Activated naive CD4-positive, alpha-beta T cell treated with anti-CD3 and anti-CD28 coated beads, Interleukin-2, amount 50 U/mL, for 24 hours (primary cell): ENCODE data around the gene SYNJ1.
"Not testable (repeated sequence)": the region's sequence is repeated elsewhere in the genome, so short reads cannot be mapped to it uniquely, and the experiment has no call there.

Source experiments
- H3K27ac Mint-ChIP-seq: one replicate; pipeline ENCODE4 v1.8.0; 2021; ENCODE audit warnings: mild to moderate bottlenecking, mixed read lengths
- H3K27me3 Mint-ChIP-seq: one replicate; pipeline ENCODE4 v1.8.0; 2021; ENCODE audit warnings: mixed read lengths
- H3K36me3 Mint-ChIP-seq: one replicate; pipeline ENCODE4 v1.8.0; 2021; ENCODE audit warnings: mixed read lengths
- H3K4me1 Mint-ChIP-seq: one replicate; pipeline ENCODE4 v1.8.0; 2021; ENCODE audit warnings: mixed read lengths
- H3K4me3 Mint-ChIP-seq: one replicate; pipeline ENCODE4 v1.8.0; 2021; ENCODE audit warnings: mild to moderate bottlenecking, mixed read lengths
- H3K9me3 Mint-ChIP-seq: one replicate; pipeline ENCODE4 v1.8.0; 2021; ENCODE audit warnings: mixed read lengths

Gene SYNJ1

DNA sequence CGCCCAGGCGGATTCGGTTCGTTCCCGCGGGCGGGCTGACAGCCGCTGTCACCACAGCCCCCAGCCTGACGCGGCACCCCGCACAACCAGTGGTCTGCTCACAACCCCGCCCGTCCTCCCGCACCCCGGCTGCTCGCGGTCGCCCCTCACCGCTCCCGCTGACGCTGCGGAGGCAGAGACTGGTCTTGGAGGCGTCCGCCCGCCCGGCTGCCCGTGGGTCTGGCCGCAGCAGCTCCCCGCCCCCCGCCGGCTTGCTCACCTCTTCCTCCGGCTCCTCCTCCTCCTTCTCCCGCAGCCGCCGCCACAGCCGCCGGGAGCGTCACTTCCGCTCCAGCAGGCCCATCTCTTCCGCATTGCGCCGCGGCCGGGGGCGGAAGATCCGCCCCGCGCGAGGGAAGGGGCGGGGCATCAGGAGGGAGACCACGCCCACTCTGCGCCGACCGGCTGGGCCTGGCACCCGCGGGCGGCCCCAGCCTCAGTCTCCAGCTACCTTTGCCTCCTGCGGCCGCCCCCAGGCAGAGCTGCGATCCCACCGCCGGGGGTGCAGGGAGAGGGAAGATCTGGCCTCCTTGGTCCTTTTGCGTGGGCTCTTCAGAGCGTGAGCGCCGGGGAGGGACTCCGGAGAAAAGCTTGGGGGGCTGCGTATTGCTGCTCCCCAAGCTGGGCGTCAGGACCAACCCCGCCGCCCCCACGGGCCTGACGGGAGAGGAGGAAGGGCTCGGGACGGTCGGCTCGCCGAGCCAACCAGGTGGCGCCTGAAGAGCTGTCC is at the start of gene SYNJ1:
TSS of gene SYNJ1 (minus strand) at position 327 of the 769 bp plus-strand sequence. CDS start 1,118 bp downstream, outside the sequence.
- peaks cover 69% of the 10 kb centered on the region for H3K4me1 Mint-ChIP-seq
- H3K36me3 Mint-ChIP-seq: peaks cover 7% of the 10 kb centered on the region
- peak within 1 kb of the TSS; percentile 95 for H3K27ac Mint-ChIP-seq

DNA sequence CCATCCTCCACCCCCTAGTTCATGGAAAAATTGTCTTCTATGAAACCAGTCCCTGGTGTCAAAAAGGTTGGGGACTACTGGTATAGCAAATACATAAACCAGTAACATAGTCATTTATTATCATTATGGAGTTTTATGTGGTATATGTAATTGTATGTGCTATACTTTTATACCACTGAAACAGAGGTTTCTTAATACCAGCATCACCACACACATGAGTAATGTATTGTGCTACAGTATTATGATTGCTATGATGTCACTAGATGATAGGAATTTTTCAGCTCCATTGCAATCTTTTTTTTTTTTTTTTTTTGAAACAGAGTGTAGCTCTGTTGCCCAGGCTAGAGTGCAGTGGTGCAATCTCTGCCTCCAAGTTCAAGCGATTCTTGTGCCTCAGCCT is 49.5 kb upstream of the SYNJ1 start:
- H3K36me3 Mint-ChIP-seq: no peaks in the 10 kb centered on the region
- no peak overlapping the region for H3K4me3 Mint-ChIP-seq
- H3K27ac Mint-ChIP-seq: no peak overlapping the region
- H3K9me3 Mint-ChIP-seq: no peaks in the 10 kb centered on the region
- H3K4me1 Mint-ChIP-seq: peaks cover 22% of the 10 kb centered on the region
- no peaks in the 10 kb centered on the region for H3K27me3 Mint-ChIP-seq

More for the DNA sequence above, at the start of gene SYNJ1:
- Mint-ChIP-seq H3K9me3 (no peaks in the 10 kb centered on the region), H3K27me3 (no peaks in the 10 kb centered on the region), H3K4me3 (peak within 1 kb of the TSS; percentile 96)

DNA sequence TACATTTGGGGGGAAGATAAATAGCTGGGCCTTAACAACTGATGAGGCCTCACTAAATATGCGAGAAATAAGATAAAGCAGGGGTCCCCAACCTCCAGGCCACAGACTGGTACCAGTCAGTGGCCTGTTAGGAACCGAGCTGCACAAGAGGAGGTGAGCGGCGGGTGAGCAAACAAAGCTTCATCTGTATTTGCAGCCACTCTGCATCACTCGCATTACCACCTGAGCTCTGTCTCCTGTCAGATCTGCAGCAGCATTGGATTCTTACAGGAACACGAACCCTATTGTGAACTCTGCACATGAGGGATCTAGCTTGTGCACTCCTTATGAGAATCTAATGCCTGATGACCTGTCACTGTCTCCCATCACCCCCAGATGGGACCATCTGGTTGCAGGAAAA is 48.9 kb upstream of the SYNJ1 start:
- no peaks in the 10 kb centered on the region for H3K36me3 Mint-ChIP-seq

DNA sequence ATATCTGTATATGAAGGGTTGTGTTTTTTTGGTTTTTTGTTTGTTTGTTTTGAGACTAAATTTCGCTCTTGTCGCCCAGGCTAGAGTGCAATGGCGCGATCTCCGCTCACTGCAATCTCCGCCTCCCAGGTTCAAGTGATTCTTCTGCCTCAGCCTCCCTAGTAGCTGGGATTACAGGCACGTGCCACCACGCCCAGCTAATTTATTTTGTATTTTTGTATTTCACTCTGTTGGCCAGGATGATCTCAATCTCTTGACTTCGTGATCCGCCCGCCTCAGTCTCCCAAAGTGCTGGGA is 45.2 kb upstream of the SYNJ1 start:
- Mint-ChIP-seq H3K27ac (peak overlapping the region; percentile 99), H3K4me1 (peaks cover 37% of the 10 kb centered on the region), H3K4me3 (peak overlapping the region; percentile 89), H3K36me3 (peaks cover 15% of the 10 kb centered on the region)
- not testable (repeated sequence) for H3K27me3 Mint-ChIP-seq, H3K9me3 Mint-ChIP-seq

More for the DNA sequence above, 48.9 kb upstream of the SYNJ1 start:
- H3K4me3 Mint-ChIP-seq: no peak overlapping the region
- no peaks in the 10 kb centered on the region for H3K9me3 Mint-ChIP-seq
- peaks cover 18% of the 10 kb centered on the region for H3K4me1 Mint-ChIP-seq
- H3K27ac Mint-ChIP-seq: no peak overlapping the region
- no peaks in the 10 kb centered on the region for H3K27me3 Mint-ChIP-seq

DNA sequence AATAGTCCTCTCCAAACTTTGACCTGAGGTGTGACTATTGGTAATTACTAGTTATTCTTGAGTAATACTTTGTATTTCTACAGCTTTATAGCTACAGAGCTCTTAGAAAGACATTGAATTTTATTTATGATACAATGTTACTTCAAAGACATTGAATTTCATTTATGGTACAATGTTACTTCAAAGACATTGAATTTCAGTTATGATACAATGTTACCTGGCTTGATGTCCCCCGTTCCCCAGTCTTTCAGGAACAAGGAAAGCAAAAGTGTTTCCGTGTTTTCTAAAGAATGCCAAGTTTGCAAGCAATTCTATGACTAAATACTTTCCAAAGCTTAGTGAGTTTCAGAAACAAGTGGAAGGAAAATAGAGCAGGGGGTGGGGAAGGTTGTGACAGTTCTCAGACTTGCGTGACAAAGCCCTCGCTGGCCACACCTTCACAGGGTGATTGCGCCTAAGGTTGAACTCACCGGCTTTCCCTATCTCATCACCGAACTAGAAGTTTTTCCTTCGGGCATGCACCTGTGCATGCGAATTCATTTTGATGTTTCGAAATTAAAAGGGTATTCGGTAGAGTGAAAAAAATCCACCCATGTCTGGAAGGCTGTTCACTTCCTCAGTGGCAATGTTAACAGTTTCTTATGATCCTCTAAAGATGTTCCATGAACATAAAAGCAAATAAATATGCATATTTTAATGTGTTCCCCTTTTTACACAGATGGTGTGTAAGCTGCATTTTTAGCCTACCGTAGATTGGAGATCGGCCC is 44.7 kb upstream of the SYNJ1 start:
- Mint-ChIP-seq H3K4me3 (peak overlapping the region; percentile 89), H3K27ac (peak overlapping the region; percentile 99), H3K9me3 (peaks cover 8% of the 10 kb centered on the region), H3K36me3 (peaks cover 19% of the 10 kb centered on the region), H3K27me3 (peaks cover 1% of the 10 kb centered on the region), H3K4me1 (peaks cover 43% of the 10 kb centered on the region)

GRCh38 chr21:32770871-32771523 is 43.2 kb upstream of the SYNJ1 start:
- Mint-ChIP-seq H3K9me3 (peaks cover 8% of the 10 kb centered on the region), H3K36me3 (peaks cover 26% of the 10 kb centered on the region), H3K27me3 (peaks cover 1% of the 10 kb centered on the region), H3K27ac (peak overlapping the region; percentile 97), H3K4me3 (peak overlapping the region; percentile 99), H3K4me1 (peaks cover 57% of the 10 kb centered on the region)

- Mint-ChIP-seq H3K27ac (peak overlapping the region; percentile 43), H3K4me3 (peak overlapping the region; percentile 99), H3K36me3 (peaks cover 29% of the 10 kb centered on the region), H3K9me3 (peaks cover 8% of the 10 kb centered on the region), H3K27me3 (peaks cover 1% of the 10 kb centered on the region), H3K4me1 (peaks cover 71% of the 10 kb centered on the region)
Observed at GRCh38 chr21:32768530-32768929, 40.7 kb upstream of the SYNJ1 start.

- H3K9me3 Mint-ChIP-seq: peaks cover 8% of the 10 kb centered on the region
- peaks cover 36% of the 10 kb centered on the region for H3K36me3 Mint-ChIP-seq
- H3K4me1 Mint-ChIP-seq: peaks cover 67% of the 10 kb centered on the region
- no peak overlapping the region for H3K4me3 Mint-ChIP-seq
- no peaks in the 10 kb centered on the region for H3K27me3 Mint-ChIP-seq
- peak overlapping the region; percentile 14 for H3K27ac Mint-ChIP-seq
Observed at GRCh38 chr21:32765058-32765457, 37.2 kb upstream of the SYNJ1 start.

DNA sequence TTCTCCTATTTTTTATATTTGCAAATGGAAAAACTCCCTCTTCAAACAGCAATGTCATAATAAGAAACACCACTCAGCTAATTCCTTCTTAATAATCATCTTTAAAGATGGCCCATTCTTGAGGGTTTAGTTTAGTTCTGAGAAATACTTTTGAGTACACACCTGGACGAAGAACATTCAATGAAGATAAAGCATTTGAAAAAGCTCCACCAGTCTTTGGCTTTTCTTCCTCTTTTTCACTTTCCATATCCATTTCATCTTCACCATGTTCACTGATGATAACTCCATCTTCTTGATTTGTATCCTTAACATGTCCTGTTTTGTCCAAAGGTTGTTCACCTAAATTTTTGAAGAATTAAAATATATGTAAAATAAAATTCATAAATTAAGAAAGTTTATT is 36.4 kb upstream of the SYNJ1 start:
- Mint-ChIP-seq H3K27me3 (no peaks in the 10 kb centered on the region), H3K36me3 (peaks cover 39% of the 10 kb centered on the region), H3K4me3 (no peak overlapping the region), H3K27ac (no peak overlapping the region), H3K9me3 (peaks cover 8% of the 10 kb centered on the region), H3K4me1 (peaks cover 58% of the 10 kb centered on the region)

GRCh38 chr21:32757804-32758203 is 30.0 kb upstream of the SYNJ1 start:
- Mint-ChIP-seq H3K4me3 (no peak overlapping the region), H3K27ac (no peak overlapping the region), H3K9me3 (no peaks in the 10 kb centered on the region), H3K4me1 (peaks cover 26% of the 10 kb centered on the region), H3K27me3 (no peaks in the 10 kb centered on the region), H3K36me3 (peaks cover 24% of the 10 kb centered on the region)

GRCh38 chr21:32756096-32756495 is 28.3 kb upstream of the SYNJ1 start:
- H3K27ac Mint-ChIP-seq: no peak overlapping the region
- peaks cover 25% of the 10 kb centered on the region for H3K4me1 Mint-ChIP-seq
- no peak overlapping the region for H3K4me3 Mint-ChIP-seq
- no peaks in the 10 kb centered on the region for H3K27me3 Mint-ChIP-seq
- H3K36me3 Mint-ChIP-seq: peaks cover 21% of the 10 kb centered on the region
- no peaks in the 10 kb centered on the region for H3K9me3 Mint-ChIP-seq

DNA sequence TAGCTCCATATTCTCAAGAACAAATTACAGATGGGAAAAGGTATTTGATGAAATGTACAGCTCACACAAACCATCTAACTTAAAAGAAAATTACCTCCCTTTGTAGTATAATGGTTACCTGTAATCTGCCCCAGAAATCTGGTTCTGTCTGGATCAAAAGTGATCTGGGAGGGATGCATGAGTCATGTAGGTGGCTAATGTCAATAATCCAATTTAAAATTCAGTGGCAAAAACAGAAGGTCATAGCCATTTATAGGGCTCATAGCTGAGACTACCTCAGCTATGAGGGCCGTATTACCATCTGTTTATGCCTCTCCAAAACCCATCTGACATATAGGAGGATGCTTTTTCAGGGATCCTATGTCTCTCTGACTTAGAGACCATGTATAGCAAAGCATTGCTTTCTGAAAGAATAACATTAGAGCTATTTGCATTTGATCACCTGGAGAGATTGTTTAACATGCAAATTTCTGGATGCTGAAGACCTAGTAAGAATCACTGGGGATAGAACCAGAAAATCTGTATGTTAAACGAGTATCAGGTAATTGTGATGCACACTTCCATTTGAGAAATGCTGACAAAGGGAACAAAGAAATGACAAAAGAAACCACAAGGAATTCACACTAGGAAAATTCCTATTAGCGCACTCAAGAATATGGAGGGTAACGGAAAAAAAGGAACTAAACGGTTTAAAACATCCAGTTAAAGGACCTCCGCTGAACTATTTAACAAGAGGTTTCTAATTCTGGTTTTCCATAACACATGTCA is 26.2 kb upstream of the SYNJ1 start:
- Mint-ChIP-seq H3K9me3 (no peaks in the 10 kb centered on the region), H3K27ac (peak overlapping the region; percentile 59), H3K4me1 (peaks cover 29% of the 10 kb centered on the region), H3K4me3 (no peak overlapping the region), H3K27me3 (no peaks in the 10 kb centered on the region), H3K36me3 (peaks cover 20% of the 10 kb centered on the region)

DNA sequence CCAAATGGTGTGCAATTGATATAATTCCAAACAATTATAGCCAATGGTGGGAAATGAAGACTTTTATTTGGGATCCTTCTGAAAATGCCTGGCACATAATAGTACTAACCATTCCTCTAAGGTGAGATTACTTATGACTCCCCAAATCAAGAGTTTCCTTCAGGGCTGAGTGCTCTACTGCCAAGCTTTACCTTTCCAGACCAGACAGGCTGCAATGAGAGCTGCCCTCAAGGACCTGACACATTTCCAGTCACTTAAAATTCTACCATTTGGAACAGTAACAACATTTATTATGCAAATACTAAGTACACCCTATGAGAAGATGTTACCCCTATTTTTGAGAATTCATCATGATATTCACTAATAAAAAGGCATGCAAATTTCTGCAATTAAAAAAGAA is 22.6 kb upstream of the SYNJ1 start:
- H3K27ac Mint-ChIP-seq: no peak overlapping the region
- peaks cover 33% of the 10 kb centered on the region for H3K36me3 Mint-ChIP-seq
- H3K4me3 Mint-ChIP-seq: no peak overlapping the region
- no peaks in the 10 kb centered on the region for H3K9me3 Mint-ChIP-seq
- H3K27me3 Mint-ChIP-seq: no peaks in the 10 kb centered on the region
- H3K4me1 Mint-ChIP-seq: peaks cover 50% of the 10 kb centered on the region

DNA sequence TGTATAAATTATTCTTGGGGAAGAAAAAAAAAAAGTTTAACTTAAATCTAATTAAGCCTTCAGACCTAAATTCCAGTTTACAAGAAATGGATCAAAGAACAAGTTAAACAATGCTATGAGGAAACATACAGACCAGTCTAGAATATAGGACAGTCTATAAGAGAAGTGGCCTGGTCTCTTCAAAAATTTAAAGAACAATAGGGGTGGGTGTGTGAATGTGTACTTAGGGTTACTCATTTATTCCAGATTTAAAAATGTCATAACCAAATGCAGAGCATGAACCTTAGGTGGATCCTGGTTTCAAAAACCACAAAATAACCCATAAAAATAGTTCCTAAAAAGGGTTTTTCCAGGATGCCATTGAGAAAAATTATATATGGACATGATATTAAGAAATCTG is 21.8 kb upstream of the SYNJ1 start:
- Mint-ChIP-seq H3K27me3 (no peaks in the 10 kb centered on the region), H3K27ac (peak overlapping the region; percentile 68), H3K36me3 (peaks cover 35% of the 10 kb centered on the region), H3K9me3 (no peaks in the 10 kb centered on the region), H3K4me3 (no peak overlapping the region), H3K4me1 (peaks cover 46% of the 10 kb centered on the region)

- Mint-ChIP-seq H3K9me3 (no peaks in the 10 kb centered on the region), H3K4me3 (no peak overlapping the region), H3K27ac (no peak overlapping the region), H3K36me3 (peaks cover 40% of the 10 kb centered on the region), H3K4me1 (peaks cover 37% of the 10 kb centered on the region), H3K27me3 (no peaks in the 10 kb centered on the region)
Observed at GRCh38 chr21:32748529-32748928, 20.7 kb upstream of the SYNJ1 start.
